BLaER1 treated with 17β-estradiol and CSF1 and Interleukin-3, amounts not matched to agents 10 nM and 100 nM (cell line): ENCODE results near the gene COX8A.
A peak's percentile ranks its signal among the peaks of the same experiment; 100 is the strongest.

Experiments
- H3K27ac ChIP-seq, 11 experiments: shearing (Covaris generic); formaldehyde crosslinking; 2 replicates each; pipeline ENCODE4 v1.8.1; 2022
- H3K27me3 ChIP-seq, 11 experiments: shearing (Covaris generic); formaldehyde crosslinking; 2 replicates each; pipeline ENCODE4 v1.8.1; 2022
- H3K36me3 ChIP-seq, 11 experiments: shearing (Covaris generic); formaldehyde crosslinking; 2 replicates each; pipeline ENCODE4 v1.8.1; 2022
- H3K4me1 ChIP-seq, 10 experiments: shearing (Covaris generic); formaldehyde crosslinking; 2 replicates each; pipeline ENCODE4 v1.8.1; 2022
- H3K4me2 ChIP-seq, 11 experiments: shearing (Covaris generic); formaldehyde crosslinking; 2 replicates each; pipeline ENCODE4 v1.8.1; 2022
- H3K4me3 ChIP-seq, 10 experiments: shearing (Covaris generic); formaldehyde crosslinking; 2 replicates each; pipeline ENCODE4 v1.8.1; 2022
- H3K9ac ChIP-seq, 11 experiments: shearing (Covaris generic); formaldehyde crosslinking; 2 replicates each; pipeline ENCODE4 v1.8.1; 2022
- H3K9me3 ChIP-seq, 11 experiments: shearing (Covaris generic); formaldehyde crosslinking; replicated peaks in 1 of 11; 2 replicates each; pipeline ENCODE4 v1.8.1; 2022
- H4K20me1 ChIP-seq, 11 experiments: shearing (Covaris generic); formaldehyde crosslinking; 2 replicates each; pipeline ENCODE4 v1.8.1; 2022
- Cebpa-rat ChIP-seq, 11 experiments: shearing (Covaris generic); IDR thresholded peaks; 2 replicates each; pipeline ENCODE4 v1.8.1; 2022

COX8A gene

DNA sequence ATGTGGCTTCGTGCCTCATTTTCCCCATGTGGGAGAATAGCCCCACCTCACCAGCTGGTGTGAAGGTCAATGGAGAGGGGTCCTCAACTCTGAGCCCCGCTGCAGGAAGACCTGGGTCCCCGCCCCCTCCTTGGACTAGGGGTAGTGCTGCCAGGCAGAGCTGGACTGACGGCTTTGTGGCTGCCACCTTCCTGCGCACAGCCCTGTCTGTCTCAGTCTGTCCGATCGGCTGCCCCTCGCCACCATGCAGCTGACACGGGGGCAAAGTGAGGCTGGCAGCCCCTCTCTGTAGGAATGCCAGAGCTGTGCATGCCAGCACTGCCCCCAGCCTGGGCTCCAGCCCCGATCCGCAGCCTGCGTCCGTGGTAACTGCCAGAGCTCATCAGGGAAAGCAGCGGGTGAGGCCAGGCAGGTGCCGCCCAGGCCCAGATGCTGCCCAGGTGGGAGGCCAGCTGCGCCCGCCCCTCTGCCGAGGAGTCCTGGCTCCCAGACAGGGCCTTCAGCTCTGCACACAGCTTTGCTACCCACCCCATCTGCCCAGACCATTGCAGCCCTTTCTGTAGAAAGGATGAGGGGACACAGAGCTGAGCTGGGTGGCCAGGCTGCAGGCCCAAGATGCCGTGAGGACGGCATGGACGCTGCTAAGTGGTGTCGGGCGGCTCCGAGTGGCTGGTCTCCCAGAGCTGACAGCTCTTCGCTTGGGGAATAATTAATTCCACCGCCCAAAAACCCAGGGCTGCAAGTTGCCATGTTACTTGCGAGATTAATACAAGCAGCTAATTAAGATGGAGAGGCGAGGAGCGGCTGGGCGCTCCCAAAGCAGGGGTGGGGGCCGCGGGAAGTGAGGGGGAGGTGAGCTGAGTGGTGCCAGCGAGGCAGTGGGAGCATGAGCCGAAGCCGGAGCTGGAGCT is 41.8 kb downstream of the COX8A start:
- H3K4me3 ChIP-seq: no peak overlapping the region

DNA sequence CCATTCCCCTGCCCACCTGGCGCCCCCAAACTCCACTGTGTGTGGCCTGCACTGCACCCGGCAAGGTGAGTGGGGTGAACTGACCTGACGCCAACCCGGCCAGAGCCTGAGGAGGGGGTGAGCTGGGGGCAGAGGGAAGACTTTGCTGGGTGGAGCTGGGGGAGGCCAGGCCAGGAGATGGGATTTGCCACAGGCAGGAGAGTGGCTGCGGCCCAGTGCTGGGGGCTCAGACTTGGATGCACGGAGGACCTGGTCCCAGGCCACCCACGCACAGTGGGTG is 43.5 kb downstream of the COX8A start:
- peaks cover 0 to 71% (median 10%) of the 10 kb centered on the region in 11 experiments; a peak in 9 of 22 replicates for H4K20me1 ChIP-seq
- H3K27ac ChIP-seq: no peak overlapping the region
- H3K4me1 ChIP-seq: peaks cover 10 to 36% (median 27%) of the 10 kb centered on the region in 10 experiments

More for the DNA sequence above, 41.8 kb downstream of the COX8A start:
- Histone ChIP-seq H4K20me1 (peaks cover 0 to 67% (median 10%) of the 10 kb centered on the region in 11 experiments; a peak in 9 of 22 replicates), H3K4me2 (no peak overlapping the region), H3K9me3 (peaks cover 0 to 3% (median 2%) of the 10 kb centered on the region in 11 experiments; a peak in 17 of 22 replicates), H3K9ac (no peak overlapping the region), H3K36me3 (peaks cover 0 to 1% (median 0%) of the 10 kb centered on the region in 11 experiments; a peak in 1 of 22 replicates), H3K4me1 (peaks cover under 1 to 20% (median 11%) of the 10 kb centered on the region in 10 experiments; a peak in 16 of 20 replicates), H3K27ac (no peak overlapping the region), H3K27me3 (no peaks in the 10 kb centered on the region)
- no peak for TF ChIP-seq Cebpa-rat (IDR thresholded peaks at IDR 0.05)

DNA sequence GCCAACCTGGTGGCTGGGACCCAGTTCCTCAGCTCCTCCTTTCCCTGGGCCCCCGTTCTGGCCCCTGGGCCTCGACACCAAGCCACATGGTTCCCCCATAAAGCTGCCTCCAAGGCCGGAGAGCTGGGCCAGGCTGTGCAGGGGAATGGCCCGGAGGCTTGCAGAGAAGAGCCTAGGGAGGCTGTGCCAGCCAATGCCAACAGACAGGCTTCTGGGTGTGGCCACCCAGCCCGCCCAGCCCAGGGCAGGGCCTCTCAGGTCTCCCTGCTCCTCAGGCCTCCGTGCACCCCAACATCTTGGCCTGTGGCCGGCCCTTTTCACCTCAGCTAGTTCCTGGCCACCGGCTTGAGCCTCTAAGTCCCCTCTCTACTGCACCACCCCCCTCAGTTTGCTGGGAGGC is 43.9 kb downstream of the COX8A start:
- H3K9me3 ChIP-seq: no peaks in the 10 kb centered on the region
- no peaks in the 10 kb centered on the region for H3K27me3 ChIP-seq
- TF ChIP-seq Cebpa-rat (IDR thresholded peaks at IDR 0.05): no peak
- H3K36me3 ChIP-seq: no peaks in the 10 kb centered on the region
- peaks cover 0 to 70% (median 10%) of the 10 kb centered on the region in 11 experiments; a peak in 9 of 22 replicates for H4K20me1 ChIP-seq
- H3K4me1 ChIP-seq: peaks cover 10 to 40% (median 32%) of the 10 kb centered on the region in 10 experiments
- H3K4me2 ChIP-seq: peak overlapping the region in 1 of 11 experiments; percentile 12; a peak in 1 of 22 replicates
- H3K9ac ChIP-seq: no peak overlapping the region
- H3K27ac ChIP-seq: no peak overlapping the region
- H3K4me3 ChIP-seq: no peak overlapping the region

More for the DNA sequence above, 43.5 kb downstream of the COX8A start:
- Histone ChIP-seq H3K9ac (no peak overlapping the region), H3K4me2 (no peak overlapping the region), H3K27me3 (no peaks in the 10 kb centered on the region), H3K36me3 (no peaks in the 10 kb centered on the region), H3K4me3 (no peak overlapping the region), H3K9me3 (no peaks in the 10 kb centered on the region)
- TF ChIP-seq Cebpa-rat (IDR thresholded peaks at IDR 0.05): no peak

DNA sequence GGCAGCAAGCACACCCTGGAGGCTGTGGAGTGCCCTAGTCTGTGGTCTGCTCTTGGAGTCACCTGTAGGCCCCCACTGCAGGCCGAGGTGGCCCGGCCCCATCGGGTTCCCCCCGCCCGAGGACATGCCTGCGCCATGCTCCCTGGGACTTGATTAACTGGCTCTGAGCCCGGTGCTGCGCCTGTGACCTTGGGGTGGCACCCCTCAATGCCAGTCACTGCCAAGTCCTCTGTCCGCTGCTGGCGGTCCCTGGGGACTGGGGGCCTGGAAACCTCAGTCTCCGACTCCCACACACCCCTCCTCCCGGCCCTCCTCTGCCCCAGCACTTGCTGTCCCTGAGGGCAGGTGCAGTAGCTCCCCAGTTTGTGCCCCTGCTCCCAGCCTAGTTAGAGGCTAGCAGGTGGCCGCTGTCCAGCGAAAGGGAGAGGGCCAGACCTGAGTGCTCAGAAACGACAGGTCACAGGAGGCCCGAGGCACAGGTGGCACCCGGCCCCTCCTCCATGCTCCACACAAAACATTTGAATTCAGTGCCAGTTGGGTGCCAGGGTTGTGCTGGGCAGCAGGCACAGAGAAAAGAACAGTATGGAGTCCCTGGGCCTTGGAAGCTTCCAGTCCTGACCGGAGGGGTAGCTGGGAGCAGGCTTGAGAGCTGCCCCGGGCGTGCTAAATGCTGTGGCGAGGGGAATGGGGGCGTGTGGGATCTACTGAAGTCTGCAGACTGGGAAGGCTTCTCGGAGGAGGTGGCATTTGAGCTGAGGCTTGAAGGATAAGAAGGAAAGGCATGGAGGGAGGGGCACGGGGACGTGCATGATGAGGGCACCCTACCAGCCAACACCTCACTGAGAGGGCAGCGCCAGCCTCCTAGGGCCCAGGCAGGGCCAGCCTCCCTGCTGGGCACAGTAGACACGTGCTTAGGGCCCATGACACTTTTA is 45.0 kb downstream of the COX8A start:
- no peaks in the 10 kb centered on the region for H3K36me3 ChIP-seq
- peak overlapping the region in 5 of 11 experiments; percentile 12 to 36 (median 24); a peak in 8 of 22 replicates for H3K4me2 ChIP-seq
- no peak overlapping the region for H3K4me3 ChIP-seq
- H3K4me1 ChIP-seq: peaks cover 21 to 51% (median 42%) of the 10 kb centered on the region in 10 experiments
- no peaks in the 10 kb centered on the region for H3K9me3 ChIP-seq
- no peaks in the 10 kb centered on the region for H3K27me3 ChIP-seq
- H4K20me1 ChIP-seq: peaks cover 0 to 72% (median 10%) of the 10 kb centered on the region in 11 experiments; a peak in 9 of 22 replicates
- no peak overlapping the region for H3K9ac ChIP-seq
- H3K27ac ChIP-seq: no peak overlapping the region
- no peak for TF ChIP-seq Cebpa-rat (IDR thresholded peaks at IDR 0.05)

DNA sequence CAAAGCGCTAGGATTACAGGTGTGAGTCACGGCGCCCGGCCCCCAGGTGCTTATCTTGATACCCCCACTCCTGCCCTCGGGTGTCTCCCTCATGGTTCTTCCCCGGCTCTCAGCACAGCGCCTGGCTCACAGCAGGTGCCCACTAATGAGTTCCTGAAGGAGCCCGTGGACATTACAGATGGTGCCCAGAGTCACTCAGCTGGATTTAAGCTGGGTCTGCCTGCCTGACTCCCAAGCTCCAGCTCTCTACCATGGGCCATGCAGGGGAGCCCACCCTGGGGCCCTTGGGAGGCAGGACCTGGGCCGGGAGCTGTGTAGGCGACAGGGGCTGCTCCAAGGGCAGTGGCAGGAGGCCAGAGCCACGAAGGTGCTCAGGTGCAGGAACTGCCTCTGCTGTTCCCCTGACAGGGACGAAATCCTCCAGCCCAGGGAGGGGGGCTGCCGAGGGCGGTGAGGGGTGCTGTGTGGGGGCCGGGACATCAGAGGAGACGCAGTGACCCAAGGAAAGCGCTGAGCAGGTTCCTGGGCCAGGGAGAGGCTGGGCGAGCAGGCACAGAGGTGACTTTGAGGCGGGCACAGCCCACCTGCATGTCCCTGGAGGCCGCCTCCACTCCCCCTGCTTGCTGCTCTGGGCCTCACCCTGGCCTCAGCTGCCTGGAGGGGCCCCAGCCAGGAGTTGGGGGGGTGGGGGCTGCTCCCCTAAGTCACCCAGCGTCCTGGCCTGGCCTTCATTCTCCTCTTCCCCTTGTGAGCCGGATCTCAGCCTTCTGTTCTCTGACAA is 46.7 kb downstream of the COX8A start:
- Histone ChIP-seq H3K4me3 (no peak overlapping the region), H4K20me1 (peaks cover 0 to 81% (median 10%) of the 10 kb centered on the region in 11 experiments; a peak in 8 of 22 replicates), H3K4me1 (peaks cover 21 to 68% (median 54%) of the 10 kb centered on the region in 10 experiments), H3K36me3 (no peaks in the 10 kb centered on the region), H3K4me2 (peak overlapping the region; percentile 21 to 76 (median 52); a peak in 19 of 22 replicates), H3K27ac (peak overlapping the region in 2 of 11 experiments; percentile 4 to 30; a peak in 3 of 22 replicates), H3K9me3 (no peaks in the 10 kb centered on the region), H3K27me3 (no peaks in the 10 kb centered on the region), H3K9ac (peak overlapping the region in 4 of 11 experiments; percentile 14 to 52 (median 30); a peak in 2 of 22 replicates)
- TF ChIP-seq Cebpa-rat (IDR thresholded peaks at IDR 0.05): no peak

DNA sequence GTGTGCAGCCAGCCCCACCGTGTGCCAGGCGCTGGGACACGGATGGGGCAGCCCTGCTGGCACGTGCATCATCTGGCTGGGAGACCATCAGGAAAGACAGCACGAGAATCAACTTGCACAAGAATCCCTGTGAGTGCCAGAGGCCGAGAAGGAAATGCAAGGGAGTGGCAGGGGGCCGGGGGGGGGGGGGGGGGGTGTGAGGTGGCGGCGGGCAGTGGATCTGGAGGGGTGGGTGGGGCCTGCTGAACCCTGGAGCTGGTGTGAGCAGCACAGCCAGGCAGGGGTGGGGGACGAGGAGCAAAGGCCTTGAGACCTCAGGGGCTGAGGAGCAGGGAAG is 47.3 kb downstream of the COX8A start:
- Histone ChIP-seq H3K27me3 (no peaks in the 10 kb centered on the region), H3K9ac (peak overlapping the region in 5 of 11 experiments; percentile 11 to 66 (median 40); a peak in 4 of 22 replicates), H3K4me3 (no peak overlapping the region), H3K36me3 (no peaks in the 10 kb centered on the region), H3K4me2 (peak overlapping the region; percentile 21 to 95 (median 77); a peak in 20 of 22 replicates), H4K20me1 (peaks cover 0 to 78% (median 9%) of the 10 kb centered on the region in 11 experiments; a peak in 8 of 22 replicates), H3K27ac (no peak overlapping the region; a peak in 1 of 22 replicates), H3K9me3 (no peaks in the 10 kb centered on the region), H3K4me1 (peaks cover 21 to 74% (median 58%) of the 10 kb centered on the region in 10 experiments)
- no peak for TF ChIP-seq Cebpa-rat (IDR thresholded peaks at IDR 0.05)

DNA sequence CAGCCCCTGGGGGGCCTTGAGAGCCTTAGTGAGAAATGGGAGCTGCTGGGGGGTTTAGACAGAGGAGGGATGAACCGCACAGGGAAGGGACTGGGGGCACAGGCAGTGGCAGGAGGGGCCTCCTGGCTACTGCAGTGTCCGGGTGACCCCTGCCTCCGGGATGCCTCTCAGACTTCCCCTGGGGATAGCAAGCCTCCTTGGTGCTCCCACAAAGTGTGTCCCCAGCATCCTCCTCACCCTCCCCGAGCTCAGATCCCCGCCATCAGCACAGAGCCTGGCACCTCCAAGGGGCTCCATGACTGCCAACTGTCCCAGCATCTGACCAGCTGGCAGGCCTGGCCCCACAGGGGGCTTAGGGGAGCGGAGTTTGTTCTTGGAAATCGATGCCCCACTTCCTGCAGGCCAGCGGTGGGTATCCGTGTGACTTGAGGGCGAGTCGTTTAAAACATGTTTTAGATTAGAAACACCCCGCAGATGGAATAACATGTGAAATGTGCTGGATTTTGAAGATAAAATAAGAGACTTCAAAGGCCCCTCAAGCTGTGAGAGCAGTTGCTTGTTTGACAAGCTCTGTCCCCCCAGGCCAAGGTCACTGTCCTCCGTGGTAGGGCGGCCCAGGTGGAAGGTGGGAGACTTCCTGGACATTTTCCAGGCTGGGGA is 47.8 kb downstream of the COX8A start:
- H4K20me1 ChIP-seq: peaks cover 0 to 76% (median 9%) of the 10 kb centered on the region in 11 experiments; a peak in 8 of 22 replicates
- H3K4me2 ChIP-seq: peak overlapping the region; percentile 13 to 95 (median 77); a peak in 20 of 22 replicates
- H3K9me3 ChIP-seq: no peaks in the 10 kb centered on the region
- no peaks in the 10 kb centered on the region for H3K27me3 ChIP-seq
- TF ChIP-seq Cebpa-rat (IDR thresholded peaks at IDR 0.05): no peak
- H3K36me3 ChIP-seq: no peaks in the 10 kb centered on the region
- H3K4me3 ChIP-seq: no peak overlapping the region
- H3K4me1 ChIP-seq: peaks cover 23 to 79% (median 63%) of the 10 kb centered on the region in 10 experiments
- peak overlapping the region in 5 of 11 experiments; percentile 11 to 66 (median 32); a peak in 7 of 22 replicates for H3K9ac ChIP-seq
- H3K27ac ChIP-seq: 0 out of 22 replicates have a peak overlapping the region, but pooled peaks of 2 of the 11 experiments have one; percentile 12 to 13
